KMS-11 (cell line): Measurements from ENCODE around the gene OMG.
"Not testable (repeated sequence)": the region's sequence is repeated elsewhere in the genome, so short reads cannot be mapped to it uniquely, and the experiment has no call there.

Experiments used
- H2AFZ ChIP-seq: fragments of 200-600 bp; sonication (generic); 2 replicates; pipeline ENCODE4 v1.6.1; 2016; ENCODE audit warnings: antibody characterized with exemption, mixed run types, low read depth
- H3K27ac ChIP-seq: fragments of 200-600 bp; sonication (generic); 2 replicates; pipeline ENCODE4 v1.6.1; 2016; ENCODE audit warnings: mild to moderate bottlenecking, mixed run types
- H3K27me3 ChIP-seq: fragments of 200-600 bp; sonication (generic); 2 replicates; pipeline ENCODE4 v1.6.1; 2017; ENCODE audit warnings: mild to moderate bottlenecking, low read depth, mixed run types, moderate library complexity; ENCODE audit not compliant: insufficient read depth
- H3K36me3 ChIP-seq: fragments of 200-600 bp; sonication (generic); 2 replicates; pipeline ENCODE4 v1.6.1; 2017; ENCODE audit warnings: mild to moderate bottlenecking, mixed run types; ENCODE audit not compliant: insufficient read depth
- H3K4me1 ChIP-seq: fragments of 200-600 bp; sonication (generic); 2 replicates; pipeline ENCODE4 v1.6.1; 2016; ENCODE audit warnings: mild to moderate bottlenecking, low read depth, mixed run types; ENCODE audit not compliant: poor library complexity, severe bottlenecking
- H3K4me2 ChIP-seq: fragments of 200-600 bp; sonication (generic); 2 replicates; pipeline ENCODE4 v1.7.0; 2016; ENCODE audit warnings: mild to moderate bottlenecking, mixed run types
- H3K4me3 ChIP-seq: fragments of 200-600 bp; sonication (generic); IDR thresholded peaks from 2 replicates; pipeline ENCODE4 v1.6.1; 2017; ENCODE audit warnings: low read depth, low read length, mixed read lengths; ENCODE audit not compliant: insufficient read depth
- H3K79me2 ChIP-seq: fragments of 200-600 bp; sonication (generic); 2 replicates; pipeline ENCODE4 v1.6.1; 2016; ENCODE audit warnings: low read depth, mixed run types; ENCODE audit not compliant: insufficient read depth
- H3K9ac ChIP-seq: fragments of 200-600 bp; sonication (generic); 2 replicates; pipeline ENCODE4 v1.6.1; 2016; ENCODE audit warnings: mild to moderate bottlenecking, mixed run types
- H4K20me1 ChIP-seq: fragments of 200-600 bp; sonication (generic); 2 replicates; pipeline ENCODE4 v1.6.1; 2016; ENCODE audit warnings: mild to moderate bottlenecking, mixed run types; ENCODE audit not compliant: insufficient read depth
- CTCF ChIP-seq: fragments of 200-600 bp; sonication (generic); conservative IDR thresholded peaks from 2 replicates; pipeline ENCODE4 v1.6.1; 2017; ENCODE audit warnings: low read depth, mild to moderate bottlenecking, antibody characterized with exemption, low read length, moderate library complexity, mixed read lengths

Gene OMG

DNA sequence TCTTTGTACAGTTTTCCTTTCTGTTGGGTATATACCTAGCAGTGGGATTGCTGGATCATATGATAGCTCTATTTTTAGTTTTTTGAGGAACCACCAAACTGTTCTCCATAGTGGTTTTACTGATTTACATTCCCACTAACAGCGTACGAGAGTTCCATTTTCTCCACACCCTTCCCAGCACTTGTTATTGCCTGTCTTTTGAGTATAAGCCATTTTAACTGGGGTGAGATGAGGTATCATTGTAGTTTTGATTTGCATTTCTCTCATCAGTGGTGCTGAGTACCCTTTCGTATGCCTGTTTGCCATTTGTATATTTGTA is 17.7 kb upstream of the OMG start:
- no peaks in the 10 kb centered on the region for H3K27me3 ChIP-seq
- no peaks in the 10 kb centered on the region for H3K36me3 ChIP-seq
- no peak overlapping the region for H3K9ac ChIP-seq
- no peak overlapping the region for H3K4me3 ChIP-seq
- no peak for TF ChIP-seq CTCF
- H4K20me1 ChIP-seq, result no peaks in the 10 kb centered on the region
- H3K4me2 ChIP-seq, result no peak overlapping the region
- H3K4me1 ChIP-seq, result peaks cover 5% of the 10 kb centered on the region
- H2AFZ ChIP-seq, result no peak overlapping the region
- H3K27ac ChIP-seq, result no peak overlapping the region
- no peaks in the 10 kb centered on the region for H3K79me2 ChIP-seq

DNA sequence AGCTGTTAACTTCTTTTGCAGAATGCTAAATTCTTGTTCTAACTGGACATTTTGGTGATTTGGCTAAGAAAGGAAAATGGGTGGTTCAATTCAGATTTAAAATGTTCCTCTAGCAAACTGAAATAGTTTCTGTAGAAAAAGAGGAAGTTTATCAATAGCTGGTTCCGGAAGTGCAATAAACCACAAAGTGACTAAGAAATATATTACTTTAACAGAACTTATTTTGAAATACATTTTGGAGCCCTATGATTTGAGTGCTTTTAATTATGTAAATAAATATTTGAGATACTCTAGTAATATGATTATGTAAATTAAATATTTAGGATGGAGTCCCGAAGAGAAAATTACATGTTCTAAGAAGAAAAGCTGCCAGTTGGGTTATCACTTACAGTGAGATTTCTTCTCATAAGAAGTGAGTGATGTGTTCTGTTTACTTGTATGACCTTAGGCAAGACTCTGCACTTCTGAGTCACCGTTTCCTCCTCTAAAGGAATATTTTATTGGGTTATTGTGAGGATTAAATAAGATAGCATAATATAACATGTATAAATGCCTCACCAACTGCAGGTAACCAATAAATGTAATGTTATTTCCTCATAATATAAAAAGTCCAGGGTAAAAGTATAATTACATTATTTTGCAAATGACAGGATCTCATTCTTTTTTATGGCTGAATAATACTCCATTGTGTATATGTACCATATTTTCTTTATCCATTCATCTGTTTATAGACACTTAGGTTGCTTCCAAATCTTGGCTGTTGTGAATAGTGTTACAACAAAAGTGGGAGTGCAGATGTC is 17.1 kb upstream of the OMG start, which contains the start of gene EVI2B:
Gene EVI2B (minus strand): TSS at position 73 of the 800 bp plus-strand sequence. CDS start 8,445 bp downstream, outside the sequence.
- TF ChIP-seq CTCF, result no peak
- Histone ChIP-seq H3K27ac (no peak within 1 kb of the TSS), H3K27me3 (no peaks in the 10 kb centered on the region), H4K20me1 (no peaks in the 10 kb centered on the region), H3K79me2 (no peaks in the 10 kb centered on the region), H3K4me2 (no peak within 1 kb of the TSS), H3K36me3 (no peaks in the 10 kb centered on the region), H3K9ac (no peak within 1 kb of the TSS), H3K4me1 (peaks cover 5% of the 10 kb centered on the region), H3K4me3 (no peak within 1 kb of the TSS), H2AFZ (no peak within 1 kb of the TSS)

GRCh38 chr17:31312223-31312622 is 15.2 kb upstream of the OMG start:
- H3K9ac ChIP-seq, H3K4me3 ChIP-seq, H3K79me2 ChIP-seq, H3K4me2 ChIP-seq, H3K27ac ChIP-seq, H3K36me3 ChIP-seq, H3K27me3 ChIP-seq, H2AFZ ChIP-seq, H4K20me1 ChIP-seq, H3K4me1 ChIP-seq: not testable (repeated sequence)

GRCh38 chr17:31311526-31311925 is 14.5 kb upstream of the OMG start:
- H4K20me1 ChIP-seq, result no peaks in the 10 kb centered on the region
- H2AFZ ChIP-seq, result no peak overlapping the region
- no peaks in the 10 kb centered on the region for H3K27me3 ChIP-seq
- H3K27ac ChIP-seq, result no peak overlapping the region
- peaks cover 5% of the 10 kb centered on the region for H3K4me1 ChIP-seq
- no peak overlapping the region for H3K4me3 ChIP-seq
- no peak overlapping the region for H3K9ac ChIP-seq
- no peaks in the 10 kb centered on the region for H3K79me2 ChIP-seq
- no peak overlapping the region for H3K4me2 ChIP-seq
- no peaks in the 10 kb centered on the region for H3K36me3 ChIP-seq
- TF ChIP-seq CTCF, result no peak

DNA sequence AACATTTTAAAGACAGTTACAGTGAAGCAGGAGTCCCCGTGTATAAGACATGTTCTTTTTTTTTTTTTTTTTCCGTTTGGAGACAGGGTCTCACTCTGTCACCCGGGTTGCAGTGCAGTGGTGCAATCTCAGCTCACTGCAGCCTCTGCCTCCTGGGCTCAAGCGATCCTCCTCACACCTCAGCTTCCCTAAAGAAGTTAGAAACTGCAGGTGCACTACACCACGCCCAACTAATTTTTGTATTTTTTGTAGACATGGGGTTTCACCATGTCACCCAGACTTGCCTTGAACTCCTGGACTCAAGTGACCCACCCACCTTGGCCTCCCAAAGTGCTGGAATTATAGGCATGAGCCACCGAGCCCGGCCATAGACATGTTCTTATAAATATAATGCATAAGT is 13.8 kb upstream of the OMG start:
- H3K27ac ChIP-seq, result no peak overlapping the region
- no peaks in the 10 kb centered on the region for H3K79me2 ChIP-seq
- H3K9ac ChIP-seq, result no peak overlapping the region
- no peak overlapping the region for H3K4me3 ChIP-seq
- no peaks in the 10 kb centered on the region for H4K20me1 ChIP-seq
- H3K4me2 ChIP-seq, result no peak overlapping the region
- no peak for TF ChIP-seq CTCF
- no peaks in the 10 kb centered on the region for H3K27me3 ChIP-seq
- no peaks in the 10 kb centered on the region for H3K4me1 ChIP-seq
- H3K36me3 ChIP-seq, result no peaks in the 10 kb centered on the region
- no peak overlapping the region for H2AFZ ChIP-seq
